Fibroblast of skin of abdomen (primary cell): ENCODE data around the gene KLHL20.
"Not testable (repeated sequence)": the region's sequence is repeated elsewhere in the genome, so short reads cannot be mapped to it uniquely, and the experiment has no call there.

ENCODE experiments used
- DNase-seq: peaks from one replicate; pipeline ENCODE4 v3.0.0-alpha.2; 2013

Gene KLHL20

DNA sequence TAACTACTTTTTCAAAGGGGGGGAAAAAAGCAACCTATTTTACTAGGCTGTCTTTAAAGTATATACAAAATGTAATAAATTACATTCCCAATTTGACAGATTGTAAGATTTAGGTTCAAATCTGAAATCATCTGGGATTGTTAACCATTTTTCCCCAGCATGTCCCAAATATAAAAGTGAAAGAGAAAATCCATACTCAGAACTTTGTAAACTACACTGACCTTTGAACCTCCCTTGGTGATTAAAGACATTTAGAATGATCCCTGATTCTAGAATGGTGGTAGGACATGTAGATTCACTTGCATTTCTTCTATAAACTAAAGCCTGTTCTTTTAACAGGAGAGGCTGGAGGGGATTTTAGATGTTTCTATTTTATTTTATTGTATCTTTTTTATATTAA, 39.0 kb downstream of the KLHL20 start:
- DNase-seq: no peak

GRCh38 chr1:173757666-173758065, 42.9 kb downstream of the KLHL20 start:
- DNase-seq: no peak

- no peak for DNase-seq
Observed at GRCh38 chr1:173758110-173758509, 43.3 kb downstream of the KLHL20 start.

GRCh38 chr1:173758980-173759379, 44.2 kb downstream of the KLHL20 start:
- DNase-seq: no peak

- not testable (repeated sequence) for DNase-seq
Observed at GRCh38 chr1:173764331-173764730, 49.5 kb downstream of the KLHL20 start.

GRCh38 chr1:173768206-173768605, 53.4 kb downstream of the KLHL20 start:
- DNase-seq: no peak

GRCh38 chr1:173768827-173769226, 54.0 kb downstream of the KLHL20 start:
- no peak for DNase-seq

GRCh38 chr1:173770330-173770729, 55.5 kb downstream of the KLHL20 start:
- DNase-seq: not testable (repeated sequence)

DNA sequence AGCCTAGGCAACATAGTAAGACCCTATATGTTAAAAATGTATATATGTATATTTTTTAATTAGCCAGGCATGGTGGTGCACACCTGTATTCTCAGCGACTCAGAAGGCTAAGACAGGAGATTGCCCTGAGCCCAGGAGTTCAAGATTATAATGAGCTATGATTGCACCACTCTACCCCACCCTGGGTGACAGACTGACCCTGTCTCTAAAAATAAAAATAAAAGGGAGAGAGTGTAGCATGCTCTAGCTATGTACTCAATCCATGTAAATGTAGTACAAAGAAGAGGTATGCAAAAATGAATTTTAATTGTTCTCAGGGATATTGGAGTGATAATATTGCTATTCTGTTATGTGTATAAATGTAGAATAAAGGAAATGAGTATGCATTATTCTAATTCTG, 56.8 kb downstream of the KLHL20 start:
- no peak for DNase-seq

DNA sequence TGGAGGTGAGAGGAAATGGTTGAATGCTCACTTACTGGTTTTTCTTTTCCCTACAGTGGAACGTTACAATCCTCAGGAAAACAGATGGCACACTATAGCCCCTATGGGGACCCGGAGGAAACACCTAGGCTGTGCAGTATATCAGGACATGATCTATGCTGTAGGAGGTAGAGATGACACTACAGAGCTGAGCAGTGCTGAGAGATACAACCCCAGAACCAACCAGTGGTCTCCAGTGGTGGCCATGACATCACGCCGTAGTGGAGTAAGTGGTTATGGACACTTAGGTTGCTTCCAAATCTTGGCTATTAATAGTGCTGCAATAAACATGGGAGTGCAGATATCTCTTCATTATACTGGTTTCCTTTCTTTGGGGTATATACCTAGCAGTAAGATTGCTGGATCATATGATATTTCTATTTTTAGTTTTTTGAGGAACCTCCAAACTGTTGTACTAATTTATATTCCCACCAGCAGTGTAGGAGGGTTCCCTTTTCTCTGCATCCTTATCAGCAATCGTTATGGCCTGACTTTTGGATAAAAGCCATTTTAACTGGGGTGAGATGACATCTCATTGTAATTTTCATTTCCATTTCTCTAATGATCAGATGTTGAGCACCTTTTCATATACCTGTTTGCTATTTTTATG, 60.9 kb downstream of the KLHL20 start:
- DNase-seq: no peak

DNA sequence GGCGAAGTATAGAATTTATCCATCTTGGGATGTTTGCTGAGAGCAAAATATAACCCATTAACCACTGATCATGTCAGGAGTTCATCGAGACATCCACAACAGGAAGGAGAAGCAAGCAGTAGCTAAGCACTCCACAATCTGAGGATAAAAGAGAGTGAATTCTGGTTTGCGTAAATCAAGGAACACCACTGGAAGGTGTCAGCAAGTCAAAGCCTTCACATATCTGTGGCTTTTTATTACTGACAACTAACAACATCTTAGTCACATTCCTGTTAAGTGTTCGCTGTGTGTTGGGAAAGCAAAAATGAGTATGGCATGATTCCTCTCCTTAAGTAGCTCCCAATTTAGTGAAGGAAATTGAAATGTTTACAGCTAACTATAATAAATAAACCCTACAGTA, 65.2 kb downstream of the KLHL20 start:
- DNase-seq: peak; percentile 37

DNA sequence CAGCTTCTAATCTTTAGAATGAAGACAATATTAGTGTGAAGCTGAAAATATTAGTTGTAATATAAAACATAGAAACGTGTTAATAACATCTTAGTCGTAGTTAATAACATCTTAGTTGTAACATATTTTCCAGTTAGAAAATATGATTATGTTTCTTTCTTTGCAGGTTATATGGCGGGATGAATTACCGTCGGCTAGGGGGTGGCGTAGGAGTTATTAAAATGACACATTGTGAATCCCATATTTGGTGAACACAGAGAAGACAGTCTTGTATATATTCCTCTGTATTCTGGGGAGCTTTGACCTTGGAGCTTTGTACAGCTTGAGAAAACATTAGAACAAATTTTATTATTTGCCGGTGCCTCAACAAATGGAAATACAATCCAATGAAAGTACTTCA, 70.2 kb downstream of the KLHL20 start:
- no peak for DNase-seq

- no peak for DNase-seq
Observed at GRCh38 chr1:173789841-173790240, 75.1 kb downstream of the KLHL20 start.

GRCh38 chr1:173798078-173798477, 83.3 kb downstream of the KLHL20 start:
- DNase-seq: no peak

GRCh38 chr1:173799995-173800394, 85.2 kb downstream of the KLHL20 start:
- not testable (repeated sequence) for DNase-seq

GRCh38 chr1:173802961-173803360, 88.2 kb downstream of the KLHL20 start:
- DNase-seq: no peak

DNA sequence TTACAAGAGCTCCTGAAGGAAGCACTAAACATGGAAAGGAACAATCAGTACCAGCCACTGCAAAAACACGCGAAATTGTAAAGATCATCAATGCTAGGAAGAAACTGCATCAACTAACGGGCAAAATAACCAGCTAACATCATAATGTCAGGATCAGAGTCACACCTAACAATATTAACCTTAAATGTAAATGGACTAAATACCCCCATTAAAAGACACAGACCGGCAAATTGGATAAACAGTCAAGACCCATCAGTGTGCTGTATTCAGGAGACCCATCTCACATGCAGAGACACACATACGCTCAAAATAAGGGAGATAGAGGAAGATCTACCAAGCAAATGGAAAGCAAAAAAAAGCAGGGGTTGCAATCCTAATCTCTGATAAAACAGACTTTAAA, 98.9 kb downstream of the KLHL20 start:
- not testable (repeated sequence) for DNase-seq

- DNase-seq: no peak
Observed at GRCh38 chr1:173818459-173818858, 103.7 kb downstream of the KLHL20 start.

DNA sequence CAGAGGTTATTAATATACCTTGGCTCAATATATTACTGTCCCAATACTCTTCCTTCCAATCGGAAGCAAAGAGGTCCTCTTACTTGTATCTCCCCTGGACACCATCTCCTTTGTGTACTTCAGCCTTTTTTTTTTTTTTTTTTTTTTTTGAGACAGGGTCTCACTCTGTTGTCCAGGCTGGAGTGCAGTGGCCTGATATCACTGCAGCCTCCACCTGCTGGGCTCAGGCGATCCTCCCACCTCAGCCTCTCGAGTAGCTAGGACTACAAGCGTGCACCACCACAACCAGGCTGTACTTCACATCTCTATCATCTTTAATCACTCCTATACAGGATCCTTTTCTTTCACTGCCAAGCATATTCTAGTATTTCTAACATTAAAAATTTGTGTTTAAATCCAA, 106.9 kb downstream of the KLHL20 start:
- DNase-seq: no peak

DNA sequence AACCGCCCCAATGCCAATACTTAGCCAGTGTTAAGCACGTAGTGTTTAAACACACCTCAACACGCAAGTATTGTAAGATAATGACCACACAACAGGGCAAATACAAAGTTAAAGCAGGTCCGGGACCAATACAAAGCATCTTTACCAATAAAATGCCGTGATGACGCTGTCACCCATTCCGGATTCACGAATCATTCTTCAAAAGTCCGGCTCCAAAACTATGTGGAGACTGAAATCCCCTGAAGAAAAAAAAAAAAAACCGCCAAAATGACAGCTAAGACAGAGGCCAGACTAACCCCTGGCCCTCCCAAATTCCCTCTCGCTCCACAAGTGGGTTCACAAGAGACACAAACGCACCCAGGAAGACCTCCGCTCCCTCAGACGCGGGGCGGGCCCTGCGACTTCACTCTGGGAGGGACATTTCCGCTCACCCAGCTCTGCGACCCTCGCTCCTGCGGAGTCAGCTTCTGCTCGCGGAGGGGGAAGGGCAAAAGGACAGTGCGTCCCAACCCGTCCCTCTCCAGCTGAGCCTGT, 109.1 kb downstream of the KLHL20 start:
- DNase-seq: no peak

DNA sequence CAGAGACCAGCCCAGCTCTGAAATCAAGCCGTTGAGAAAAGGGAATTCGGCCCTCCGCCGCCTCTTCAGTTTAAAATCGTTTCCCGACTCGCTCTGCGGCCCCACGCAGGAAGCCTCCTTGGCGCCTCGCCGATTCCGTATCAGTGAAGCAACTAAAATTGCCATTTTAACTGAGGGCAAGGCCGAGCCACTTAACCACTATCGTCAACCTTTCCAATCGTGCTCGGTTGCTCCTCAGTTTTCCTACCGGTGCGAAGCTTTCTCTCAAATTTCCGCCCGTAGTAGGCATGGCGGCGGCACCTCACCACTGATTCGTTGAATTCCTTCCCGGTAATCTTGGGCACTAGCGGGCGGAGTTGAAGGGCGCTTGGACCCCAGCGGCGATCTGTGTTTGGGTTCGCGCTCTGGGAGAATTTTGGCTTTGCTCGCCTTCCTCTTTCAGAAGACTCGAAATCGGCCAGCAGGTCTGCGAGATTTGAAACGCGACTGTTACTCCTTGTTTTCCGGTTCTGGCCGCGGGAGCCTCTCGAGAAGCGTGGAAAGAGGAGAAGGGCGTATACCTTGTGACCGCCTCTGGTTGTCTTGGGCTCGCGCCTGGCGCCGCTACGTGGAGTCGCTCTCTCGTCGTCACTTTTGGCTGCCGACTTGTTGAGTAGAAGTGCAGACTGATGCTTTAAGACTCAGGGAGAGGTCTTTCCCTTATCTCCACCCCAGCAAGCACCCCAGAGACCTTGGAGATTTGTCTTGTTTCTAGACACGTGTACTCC, 109.7 kb downstream of the KLHL20 start, which contains the start of the genes CENPL and DARS2:
CENPL (minus strand) TSS at position 569 of the 767 bp plus-strand sequence. CDS start 13,584 bp downstream, outside the sequence.
DARS2 (plus strand) TSS at position 359 of the 767 bp plus-strand sequence. CDS start 557 bp downstream, outside the sequence.
- DNase-seq: peak; percentile 99

- no peak for DNase-seq
Observed at GRCh38 chr1:173827611-173828010, 112.8 kb downstream of the KLHL20 start.

DNA sequence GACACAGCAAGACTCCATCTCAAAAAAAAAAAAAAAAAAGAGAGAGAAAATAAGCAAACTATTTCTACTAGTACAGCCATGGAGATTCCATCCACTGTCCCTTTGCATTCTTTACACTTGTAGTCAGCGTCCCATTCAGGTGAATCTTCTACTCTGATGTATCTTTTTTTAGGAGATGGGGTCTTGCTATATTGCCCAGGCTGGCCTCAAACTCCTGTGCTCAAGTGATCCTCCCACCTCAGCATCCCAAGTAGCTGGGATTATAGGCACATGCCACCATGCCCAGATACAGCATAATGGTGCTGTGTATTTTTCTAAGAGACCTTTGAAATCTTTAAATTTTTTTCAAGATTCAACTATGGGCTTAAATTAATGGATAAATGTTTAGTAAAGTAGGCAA, 118.0 kb downstream of the KLHL20 start:
- DNase-seq: no peak
